K562 (cell line): ENCODE results near the gene CDYL. TPM values are rescaled to one million over a fixed set of nuclear protein-coding genes. Genes with fewer than 3 reads are reported as not detected.

Source experiments
- BCLAF1 ChIP-seq, 2 experiments: fragments of 450-650 bp in 1 of 2; IDR thresholded peaks; 2 replicates each; pipeline ENCODE4 v1.6.1; 2011 to 2017; ENCODE audit warnings: low read depth in 2 of 2, antibody characterized with exemption in 1 of 2, borderline replicate concordance in 1 of 2, low read length in 1 of 2, mild to moderate bottlenecking in 1 of 2, mixed read lengths in 1 of 2; ENCODE audit not compliant: control insufficient read depth in 1 of 2
- ELF4 ChIP-seq: fragments of 450-650 bp; formaldehyde crosslinking; IDR thresholded peaks from 2 replicates; pipeline ENCODE4 v1.4.0; 2022; ENCODE audit warnings: missing genetic modification characterization
- HBP1 ChIP-seq: fragments of 450-650 bp; formaldehyde crosslinking; IDR thresholded peaks from 2 replicates; pipeline ENCODE4 v1.4.0; 2022; ENCODE audit warnings: missing genetic modification characterization
- MAFK ChIP-seq: IDR thresholded peaks from 2 replicates; pipeline ENCODE4 v1.6.1; 2011; ENCODE audit warnings: low read length, improper control_type of control experiment
- RBM15 ChIP-seq: fragments of 200-400 bp; formaldehyde crosslinking; IDR thresholded peaks from 2 replicates; pipeline ENCODE4 v1.6.1; 2018; ENCODE audit warnings: mild to moderate bottlenecking, low read length, moderate library complexity; ENCODE audit not compliant: insufficient read depth
- SIN3A ChIP-seq, 2 experiments: fragments of 150-350 bp in 1 of 2; IDR thresholded peaks; 2 replicates each; pipeline ENCODE4 v1.6.1; 2011 to 2016; ENCODE audit warnings: borderline replicate concordance in 2 of 2, low read depth in 2 of 2, low read length in 2 of 2, mild to moderate bottlenecking in 2 of 2, moderate library complexity in 2 of 2; ENCODE audit not compliant: control insufficient read depth in 1 of 2
- ZNF184 ChIP-seq: sonication (generic); formaldehyde crosslinking; IDR thresholded peaks from 2 replicates; pipeline ENCODE4 v1.5.0; 2020; ENCODE audit warnings: missing genetic modification reagents
- ZNF217 ChIP-seq: sonication (generic); formaldehyde crosslinking; IDR thresholded peaks from 2 replicates; pipeline ENCODE4 v1.8.0; 2022; ENCODE audit warnings: mild to moderate bottlenecking, missing genetic modification reagents
- ZNF347 ChIP-seq: fragments of 450-650 bp; formaldehyde crosslinking; IDR thresholded peaks from 2 replicates; pipeline ENCODE4 v1.4.0; 2020; ENCODE audit warnings: low read depth, mild to moderate bottlenecking, moderate library complexity
- ZNF551 ChIP-seq: fragments of 250-450 bp; sonication (Bioruptor Pico); IDR thresholded peaks from 2 replicates; pipeline ENCODE4 v1.5.0; 2021; ENCODE audit warnings: mild to moderate bottlenecking, moderate library complexity
- ZNF79 ChIP-seq: fragments of 250-450 bp; sonication (Bioruptor Pico); IDR thresholded peaks from 2 replicates; pipeline ENCODE4 v1.4.0; 2020; ENCODE audit warnings: low read depth, mild to moderate bottlenecking, moderate library complexity
- polyA plus RNA-seq, 8 experiments: library from polyadenylated mRNA; depleted of rRNA in 4 of 8; stranded (reverse) in 5 of 8; unstranded in 3 of 8; fragments of >200 nt; fragmentation: Nextera tagmentation in 2 of 8; fragmentation: Illumina TruSeq in 1 of 8; extraction: Ambion mirVana in 2 of 8; extraction: Trizol in 1 of 8; gene quantifications; 2 replicates each; pipeline versions ENCODE4 v1.2.1 to v1.2.3, GENCODE V29; 2011 to 2014; ENCODE audit warnings: inconsistent platforms in 1 of 8, missing spikeins in 1 of 8
- total RNA-seq, 7 experiments: library from RNA; depleted of rRNA in 6 of 7; stranded (reverse); fragments of >200 nt in 6 of 7; fragmentation: Illumina TruSeq in 2 of 7; extraction: Trizol in 2 of 7; gene quantifications; 2 replicates each; pipeline versions ENCODE4 v1.2.1 to v1.2.3, GENCODE V29; 2011 to 2021; ENCODE audit warnings: low replicate concordance in 1 of 7

CDYL gene
- total and polyA plus RNA-seq, 9 of the 15 experiments (the other 6 are each of a cell fraction or from before 2014, with no cell fraction given) = 8.1 to 45.8 (median 40.8) TPM

GRCh38 chr6:4772750-4773149 is 3.5 kb upstream of the CDYL start (continued):
- TF ChIP-seq BCLAF1 (IDR thresholded peaks at IDR 0.05; ENCODE audit: borderline replicate concordance in 1 of 2, control insufficient read depth in 1 of 2, low read depth in 2 of 2, low read length in 1 of 2) = no peak
- no peak for TF ChIP-seq ZNF79
- TF ChIP-seq RBM15 = no peak
- no peak for TF ChIP-seq ZNF551 (CRISPR knock-in tag)
- TF ChIP-seq ZNF184 (CRISPR knock-in tag) = no peak
- no peak for TF ChIP-seq HBP1 (CRISPR knock-in tag)
- no peak for TF ChIP-seq SIN3A (IDR thresholded peaks at IDR 0.05; ENCODE audit: borderline replicate concordance in 2 of 2, control insufficient read depth in 1 of 2, low read depth in 2 of 2, low read length in 2 of 2)
- TF ChIP-seq ZNF347 = no peak
- no peak for TF ChIP-seq ELF4 (CRISPR knock-in tag)
- TF ChIP-seq ZNF217 (CRISPR knock-in tag) = no peak
- no peak for TF ChIP-seq MAFK
